SH-SY5Y (cell line): ENCODE data around the gene RABGAP1L.

Experiments
- GATA2 ChIP-seq: IDR thresholded peaks from 2 replicates; pipeline ENCODE4 v1.6.1; 2011; ENCODE audit warnings: mild to moderate bottlenecking, low read depth, low read length
- GATA3 ChIP-seq: IDR thresholded peaks from 2 replicates; pipeline ENCODE4 v1.6.1; 2011; ENCODE audit warnings: low read depth, mild to moderate bottlenecking, low read length, moderate library complexity

GRCh38 chr1:174724219-174724618 lies 564.9 kb downstream of the RABGAP1L start:
- no peak for TF ChIP-seq GATA2
- TF ChIP-seq GATA3, result no peak
